Panc1 (cell line): ENCODE results near the gene CORT. TPM values are rescaled to one million over a fixed set of nuclear protein-coding genes. Genes with fewer than 3 reads are reported as not detected.

Experiments used
- ATAC-seq: fragments of 200-7000 bp; cut with Tn5 transposase; 2 replicates; pipeline ENCODE4 v1.9.1; 2020; ENCODE audit warnings: mild to moderate bottlenecking, moderate library complexity
- BruUV-seq: library from RNA; stranded (reverse); fragments of 400-500 nt; replicated peaks from 2 replicates; lab custom pipeline; 2021; lab: Mats Ljungman, UMichigan
- CTCF ChIA-PET: fragments of 300-600 bp; sonication (Branson Sonifier 250); formaldehyde crosslinking; loops from one replicate; lab custom pipeline; 2022; ENCODE audit warnings: antibody characterized with exemption; lab: Charles Lee
- POLR2A ChIA-PET: fragments of 300-600 bp; sonication (Branson Sonifier 250); formaldehyde crosslinking; loops from one replicate; lab custom pipeline; 2022; ENCODE audit warnings: antibody characterized with exemption; lab: Charles Lee
- DNase-seq: peaks from one replicate; pipeline ENCODE4 v3.0.0-alpha.2; 2010; ENCODE audit warnings: low read depth, low spot score
- H3K27ac ChIP-seq: 2 replicates; pipeline ENCODE4 v1.5.1; 2011; ENCODE audit warnings: mild to moderate bottlenecking, low read length, inconsistent platforms
- H3K27me3 ChIP-seq: fragments of 200-500 bp; sonication (Bioruptor generic); 2 replicates; pipeline ENCODE4 v1.6.0; 2014; ENCODE audit warnings: low read length, inconsistent platforms; ENCODE audit not compliant: control insufficient read depth, insufficient read depth
- H3K36me3 ChIP-seq: fragments of 200-500 bp; sonication (Bioruptor generic); 2 replicates; pipeline ENCODE4 v1.5.1; 2014; ENCODE audit warnings: inconsistent platforms, mild to moderate bottlenecking, low read length, moderate library complexity; ENCODE audit not compliant: control insufficient read depth, insufficient read depth
- H3K4me1 ChIP-seq: 2 replicates; pipeline ENCODE4 v1.5.1; 2011; ENCODE audit warnings: inconsistent platforms, mild to moderate bottlenecking, low read length, moderate library complexity; ENCODE audit not compliant: control insufficient read depth, insufficient read depth
- H3K4me3 ChIP-seq, 2 experiments: 2 replicates each; pipeline ENCODE4 v1.5.1; 2011 to 2012; ENCODE audit warnings: low read depth in 2 of 2, low read length in 2 of 2, mild to moderate bottlenecking in 2 of 2, inconsistent platforms in 1 of 2, moderate library complexity in 1 of 2
- H3K9me3 ChIP-seq: fragments of 200-500 bp; sonication (Bioruptor generic); 2 replicates; pipeline ENCODE4 v1.5.1; 2014; ENCODE audit warnings: low read depth, mild to moderate bottlenecking, inconsistent platforms, low read length, moderate library complexity; ENCODE audit not compliant: control insufficient read depth, insufficient read depth
- POLR2AphosphoS5 ChIP-seq: IDR thresholded peaks from 2 replicates; pipeline ENCODE4 v1.6.1; 2012; ENCODE audit warnings: mild to moderate bottlenecking, low read depth, low read length, moderate library complexity
- REST ChIP-seq, 2 experiments: IDR thresholded peaks; 2 replicates each; pipeline ENCODE4 v1.6.1; 2011 to 2012; ENCODE audit warnings: low read depth in 2 of 2, control low read depth in 1 of 2, low read length in 1 of 2, mild to moderate bottlenecking in 1 of 2, moderate library complexity in 1 of 2; ENCODE audit not compliant: insufficient read depth in 1 of 2
- SIN3A ChIP-seq: IDR thresholded peaks from 2 replicates; pipeline ENCODE4 v1.6.1; 2012; ENCODE audit warnings: low read depth, mild to moderate bottlenecking, low read length, moderate library complexity, borderline replicate concordance; ENCODE audit not compliant: insufficient read depth
- TCF7L2 ChIP-seq: IDR thresholded peaks from 2 replicates; pipeline ENCODE4 v1.6.1; 2011; ENCODE audit warnings: mild to moderate bottlenecking, low read depth, low read length, inconsistent platforms
- in situ Hi-C: cut with HindIII; loops from 2 replicates; pipeline ENCODE4 v1.10.0; 2016; ENCODE audit warnings: low sequenced_read_pairs, low pct_unique_long_range_greater_than_20kb
- intact Hi-C: fragments of 100-400 bp; cut with micrococcal nuclease; formaldehyde crosslinking; loops from one replicate; pipeline ENCODE4 v1.10.0; 2022; ENCODE audit not compliant: unreplicated experiment
- total RNA-seq: library from RNA; stranded (reverse); gene quantifications from one replicate; pipeline ENCODE4 v1.2.1, GENCODE V29; 2021; ENCODE audit not compliant: unreplicated experiment

CORT gene
- total RNA-seq, 1 experiment from 2014 or later = 0.41 TPM

- DNase-seq (no peak), ATAC-seq (no peak)
- Histone ChIP-seq H3K27ac (no peak overlapping the region), H3K36me3 (no peaks in the 10 kb centered on the region), H3K9me3 (no peaks in the 10 kb centered on the region), H3K27me3 (no peaks in the 10 kb centered on the region), H3K4me3 (no peak overlapping the region), H3K4me1 (peaks cover 12% of the 10 kb centered on the region)
- BruUV-seq = no TSS peak
- ChIA-PET POLR2A (no interaction called here), CTCF (no interaction called here)
- in situ Hi-C loops = no loop called here
- intact Hi-C loops = no loop called here
- TF ChIP-seq POLR2AphosphoS5 = no peak
- no peak for TF ChIP-seq TCF7L2
- TF ChIP-seq REST (IDR thresholded peaks at IDR 0.05; ENCODE audit: insufficient read depth in 1 of 2, low read depth in 2 of 2, low read length in 1 of 2) = no peak
- no peak for TF ChIP-seq SIN3A
Observed at GRCh38 chr1:10498231-10498630, 48.4 kb downstream of the CORT start.

Other genes with a start within 250 kb of the CORT start
- 33.0 TPM for gene KIF1B, start 239.5 kb upstream of the CORT start, total RNA-seq
- gene PGD, start 51.0 kb upstream of the CORT start, total RNA-seq = 158 TPM
- gene CENPS, start 19.6 kb upstream of the CORT start, total RNA-seq = 40.8 TPM
- gene DFFA, start 22.5 kb downstream of the CORT start, total RNA-seq = 68.1 TPM
- gene PEX14, start 24.9 kb downstream of the CORT start, total RNA-seq = 36.0 TPM